HG03521 (cell line): ENCODE results near the gene TMEM45A.
"Not testable (repeated sequence)": the region's sequence is repeated elsewhere in the genome, so short reads cannot be mapped to it uniquely, and the experiment has no call there.

Experiments used
- ATAC-seq: cut with Tn5 transposase; IDR thresholded peaks from one replicate; pipeline ENCODE4 v1.9.1; 2021; ENCODE audit warnings: mild to moderate bottlenecking, moderate library complexity; ENCODE audit not compliant: unreplicated experiment

TMEM45A gene

DNA sequence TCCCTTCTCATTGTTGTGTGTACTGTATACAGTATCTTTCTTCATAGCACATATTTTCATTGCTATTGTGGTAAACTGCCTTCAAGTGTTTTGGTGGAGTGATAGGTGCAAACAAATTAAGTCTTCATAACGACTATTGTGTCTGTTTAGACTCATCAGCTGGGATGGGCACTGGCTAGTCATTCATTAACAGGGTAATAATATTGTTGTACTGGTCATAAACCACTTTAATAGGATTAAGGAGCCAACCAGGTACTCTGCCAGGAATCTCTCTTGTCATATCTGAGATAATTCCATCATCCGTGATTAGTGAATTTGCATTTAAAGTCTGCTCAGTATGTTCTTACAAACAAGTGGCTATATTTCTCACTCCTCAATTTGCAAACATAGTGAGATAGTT is 10.2 kb upstream of the TMEM45A start:
- no peak for ATAC-seq

GRCh38 chr3:100483529-100483928 is 8.9 kb upstream of the TMEM45A start:
- ATAC-seq, result no peak

DNA sequence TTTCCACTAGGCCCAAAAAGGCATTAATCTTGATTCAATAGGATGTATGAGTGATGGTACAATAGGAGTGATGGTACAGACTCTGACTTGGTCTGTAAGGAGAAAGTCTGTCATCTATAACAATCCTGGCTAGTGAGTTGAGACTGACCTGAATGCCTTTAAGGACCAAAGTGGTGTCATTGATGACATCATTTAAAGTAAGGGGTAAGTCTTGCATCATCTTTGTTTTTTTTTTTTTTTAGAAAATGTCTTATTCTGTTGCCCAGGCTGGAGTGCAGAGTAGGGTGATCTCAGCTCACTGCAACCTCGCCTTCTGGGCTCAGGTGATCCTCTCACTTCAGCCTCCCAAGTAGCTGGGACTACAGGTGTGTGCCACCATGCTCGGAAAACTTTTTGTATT is 5.6 kb upstream of the TMEM45A start:
- no peak for ATAC-seq

DNA sequence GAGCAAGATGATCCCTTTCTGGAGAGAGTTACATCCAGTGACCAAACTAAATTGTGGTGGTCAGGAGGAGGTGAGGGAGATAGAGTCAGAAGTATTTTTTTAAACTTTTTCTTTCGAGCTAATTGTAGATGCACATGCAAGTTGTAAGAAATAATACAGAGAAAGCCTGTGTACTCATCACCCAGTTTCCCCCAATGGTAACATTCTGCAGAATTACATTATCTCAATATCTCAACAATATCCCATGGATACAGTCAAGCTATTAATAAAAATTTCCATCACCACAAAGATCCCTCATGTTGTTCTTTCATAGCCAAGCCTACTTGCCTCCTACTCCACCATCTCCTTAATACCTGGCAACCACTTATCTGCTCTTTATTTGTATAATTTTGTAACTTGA is 3.3 kb upstream of the TMEM45A start:
- ATAC-seq, result no peak

GRCh38 chr3:100496711-100497261 is 4.4 kb downstream of the TMEM45A start:
- no peak for ATAC-seq

GRCh38 chr3:100499651-100500050 is 7.2 kb downstream of the TMEM45A start:
- no peak for ATAC-seq

- ATAC-seq, result no peak
Measured at GRCh38 chr3:100500320-100500880, 8.0 kb downstream of the TMEM45A start.

GRCh38 chr3:100503448-100503847 is 11.0 kb downstream of the TMEM45A start:
- no peak for ATAC-seq

GRCh38 chr3:100506355-100506754 is 13.9 kb downstream of the TMEM45A start:
- ATAC-seq, result no peak

GRCh38 chr3:100509818-100510217 is 17.4 kb downstream of the TMEM45A start:
- not testable (repeated sequence) for ATAC-seq

GRCh38 chr3:100516232-100516631 is 23.8 kb downstream of the TMEM45A start:
- ATAC-seq, result no peak

DNA sequence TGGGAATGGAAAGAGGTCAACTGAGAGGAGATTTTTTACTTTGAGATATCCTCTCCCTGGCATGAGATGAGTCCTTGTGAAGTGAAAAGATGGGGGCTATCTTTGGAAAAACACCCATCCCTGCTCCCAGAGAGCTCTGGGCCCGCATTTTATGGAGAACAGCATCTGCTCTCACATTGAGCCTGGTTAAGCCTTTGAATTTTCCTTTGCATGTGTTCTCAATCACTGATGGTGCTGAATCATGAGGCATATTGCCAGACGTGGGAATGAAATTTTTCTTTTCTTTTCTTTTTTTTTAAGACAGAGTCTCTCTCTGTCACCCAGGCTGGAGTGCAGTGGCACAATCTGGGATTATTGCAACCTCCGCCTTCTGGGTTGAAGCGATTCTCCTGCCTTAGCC is 24.4 kb downstream of the TMEM45A start:
- no peak for ATAC-seq

DNA sequence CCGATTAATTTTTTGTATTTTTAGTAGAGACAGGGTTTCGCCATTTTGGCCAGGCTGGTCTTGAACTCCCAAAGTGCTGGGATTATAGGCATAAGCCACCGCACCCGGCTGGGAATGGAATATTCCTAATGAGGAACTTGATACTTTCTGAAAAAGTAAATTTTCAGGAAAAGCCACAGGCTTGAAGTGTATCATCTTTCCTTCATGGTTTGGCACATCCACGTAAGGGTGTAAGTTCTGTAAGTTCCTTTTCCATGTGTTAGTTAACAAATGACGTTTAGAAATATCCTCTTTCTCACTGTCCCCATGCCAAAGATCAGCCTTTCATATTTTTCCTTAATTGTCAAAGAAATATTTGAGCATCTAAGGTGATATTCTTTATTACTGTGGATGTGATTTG is 24.9 kb downstream of the TMEM45A start:
- no peak for ATAC-seq

GRCh38 chr3:100518244-100518643 is 25.8 kb downstream of the TMEM45A start:
- no peak for ATAC-seq

DNA sequence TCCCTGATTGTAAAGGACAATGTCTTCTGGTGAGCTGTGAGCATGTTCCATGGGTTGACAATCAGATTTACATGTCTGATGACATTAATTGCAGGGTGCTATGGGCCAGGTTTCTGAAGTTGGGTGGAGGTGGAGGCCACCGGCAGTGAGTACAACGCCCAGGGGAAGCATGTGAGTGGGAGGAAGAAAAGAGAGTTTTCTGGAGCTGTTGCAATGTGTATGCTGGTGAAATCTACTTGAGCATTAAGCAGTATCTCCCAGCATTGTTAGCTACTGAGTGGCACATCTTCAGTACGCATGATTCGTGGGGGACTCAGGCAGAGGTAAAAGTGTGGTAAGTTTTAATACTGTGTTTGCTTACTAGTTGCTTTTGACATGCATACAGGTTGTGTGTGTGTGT is 26.6 kb downstream of the TMEM45A start:
- ATAC-seq, result no peak

GRCh38 chr3:100521439-100521845 is 29.0 kb downstream of the TMEM45A start:
- no peak for ATAC-seq

- ATAC-seq, result no peak
Measured at GRCh38 chr3:100522125-100522524, 29.7 kb downstream of the TMEM45A start.

DNA sequence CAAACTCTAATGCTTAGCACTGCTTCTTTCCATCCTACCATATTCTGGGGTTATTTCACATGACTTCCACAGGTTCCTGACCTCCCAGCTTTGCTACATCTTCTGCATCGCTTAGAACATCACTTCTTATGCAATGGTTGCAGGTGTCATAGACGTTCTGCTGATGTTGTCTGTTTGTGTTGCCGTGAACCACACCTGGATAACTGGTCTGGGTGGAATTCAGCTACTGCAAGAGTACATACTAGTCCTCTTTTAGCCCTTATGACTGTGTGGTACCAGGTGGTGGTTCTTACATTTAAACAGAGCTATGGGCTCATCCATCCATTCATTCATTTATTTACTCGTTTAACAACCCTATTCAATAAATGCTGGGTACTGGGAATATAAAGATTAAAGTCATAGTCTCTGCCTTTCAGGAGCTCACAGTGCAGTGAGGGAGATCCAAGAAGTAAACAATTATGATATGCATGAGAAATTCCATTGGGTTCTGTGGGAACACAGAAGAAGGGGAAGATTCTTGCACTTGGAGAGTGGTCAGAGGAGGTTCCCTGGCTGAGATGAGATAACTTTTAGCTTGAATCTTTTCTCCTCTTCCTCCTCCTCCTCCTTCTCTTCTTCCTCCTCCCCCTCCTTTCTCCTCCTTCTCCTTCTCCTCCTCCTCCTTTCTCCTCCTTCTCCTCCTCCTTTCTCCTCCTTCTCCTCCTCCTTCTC is 30.8 kb downstream of the TMEM45A start:
- no peak for ATAC-seq

GRCh38 chr3:100525753-100526612 is 33.6 kb downstream of the TMEM45A start:
- ATAC-seq, result no peak

DNA sequence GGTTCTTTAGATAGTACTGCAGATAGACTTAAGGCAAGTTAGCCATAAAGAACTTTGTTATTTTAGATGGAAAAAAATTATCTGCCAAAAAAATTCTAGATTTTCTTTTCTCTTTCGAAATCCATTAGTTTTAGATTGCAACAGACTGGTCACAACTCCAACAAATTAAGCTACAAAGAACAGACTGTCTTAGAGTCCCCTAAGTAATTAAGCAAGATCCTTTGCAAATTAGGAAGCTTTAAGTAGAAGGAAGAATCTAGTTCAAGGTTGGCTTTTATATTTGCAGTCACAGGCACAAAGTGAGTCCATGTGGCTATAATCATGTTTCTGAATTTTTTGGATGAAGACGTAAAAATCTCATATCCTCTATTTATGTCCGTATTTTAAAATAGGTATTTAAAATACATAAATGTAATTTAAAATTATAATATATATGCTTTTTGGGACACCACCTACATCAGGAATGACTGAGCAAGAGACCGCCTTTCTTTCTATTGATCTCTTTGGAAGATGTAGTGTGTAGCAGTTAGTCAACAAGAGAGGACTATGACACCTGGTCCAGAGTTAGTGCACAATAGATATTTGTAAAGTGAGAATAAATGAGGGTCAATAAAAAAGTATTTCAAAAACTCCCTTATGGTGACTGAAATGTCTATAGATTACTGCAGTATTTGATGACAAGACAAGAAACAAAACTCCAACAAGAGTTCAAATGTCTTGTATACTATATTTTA is 34.4 kb downstream of the TMEM45A start:
- no peak for ATAC-seq

DNA sequence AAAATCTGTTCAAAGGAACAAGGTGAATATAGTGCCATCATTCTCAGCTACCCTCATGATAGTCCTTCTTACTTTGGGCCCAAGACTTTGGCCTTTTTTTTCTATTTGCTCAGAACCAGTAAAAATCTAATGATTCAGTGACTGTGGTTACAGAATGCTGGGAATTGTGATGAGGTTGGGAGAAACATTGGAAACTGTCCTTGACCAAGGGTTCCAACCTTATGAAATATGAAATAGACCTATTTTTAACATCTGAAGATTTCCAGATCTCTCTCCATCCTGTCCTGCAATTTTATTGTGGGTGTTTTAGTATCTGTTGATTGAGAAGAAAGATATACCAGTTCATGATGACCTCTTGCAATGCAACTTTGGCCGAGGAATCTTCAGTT is 34.9 kb downstream of the TMEM45A start:
- no peak for ATAC-seq
